GM19023 (cell line): Measurements from ENCODE around the gene DYNLT2.

ENCODE experiments used
- ATAC-seq: cut with Tn5 transposase; IDR thresholded peaks from one replicate; pipeline ENCODE4 v1.9.1; 2021; ENCODE audit warnings: mild to moderate bottlenecking, moderate library complexity; ENCODE audit not compliant: unreplicated experiment

Gene DYNLT2

DNA sequence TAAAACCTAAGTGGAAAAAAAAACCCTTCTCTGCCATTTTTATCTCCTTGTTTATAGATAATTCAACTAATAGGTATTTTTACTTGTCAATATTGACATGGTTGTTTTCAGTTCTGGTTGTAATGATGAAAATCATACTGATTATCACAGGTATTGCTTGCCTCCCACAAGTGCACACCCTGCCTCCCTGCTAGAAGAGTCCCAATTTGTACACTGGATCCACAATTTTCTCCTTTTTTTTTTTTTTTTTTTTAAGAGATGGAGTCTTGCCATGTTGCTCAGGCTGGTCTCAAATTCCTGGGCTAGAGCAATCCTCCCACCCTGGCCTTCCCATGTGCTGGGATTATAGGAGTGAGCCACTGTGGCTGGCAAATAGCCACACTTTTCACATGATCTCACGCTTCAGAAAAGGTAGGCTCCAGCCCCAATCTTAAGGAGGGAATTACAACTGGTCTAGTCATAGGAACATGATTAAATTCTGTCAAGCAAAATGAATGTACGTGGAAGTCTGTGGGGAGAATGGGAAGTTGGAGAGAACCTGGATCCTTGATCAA is 12.3 kb downstream of the DYNLT2 start:
- no peak for ATAC-seq

DNA sequence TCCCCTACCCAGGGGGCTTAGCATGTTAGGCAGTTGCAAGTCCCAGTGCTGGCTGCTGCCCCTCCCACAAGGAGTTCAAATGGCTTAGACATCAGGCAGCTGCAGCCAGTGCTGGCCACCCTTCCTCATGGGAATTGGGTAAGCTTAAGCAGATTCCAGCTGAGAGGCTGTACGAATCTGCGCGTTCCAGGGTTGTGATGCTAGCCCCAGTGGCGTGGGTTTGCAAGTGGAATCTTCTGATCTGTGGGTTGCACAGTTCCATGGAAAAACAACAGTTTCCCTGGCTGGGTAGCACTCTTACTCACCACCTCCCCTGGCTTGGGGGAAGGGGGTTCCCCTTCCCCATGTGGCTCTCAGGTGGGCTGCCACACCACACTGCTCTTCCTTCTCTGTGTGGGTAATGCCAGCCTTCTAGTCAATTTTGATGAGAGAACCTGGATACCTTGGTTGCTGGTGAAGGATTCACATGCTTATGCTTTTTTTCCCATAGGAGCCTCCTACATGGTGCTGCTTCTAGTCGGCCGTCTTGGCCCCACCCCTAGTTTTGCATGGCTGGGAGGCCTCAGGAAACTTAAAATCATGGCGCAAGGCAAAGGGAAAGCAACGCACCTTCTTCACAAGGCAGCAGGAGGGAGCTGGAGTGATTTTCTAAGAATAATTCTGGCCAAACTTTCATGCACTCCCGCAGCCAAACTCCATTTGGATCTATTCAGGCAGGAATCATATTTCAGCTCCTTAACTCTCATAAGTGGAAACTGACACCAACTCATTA is 13.0 kb downstream of the DYNLT2 start:
- ATAC-seq = no peak

DNA sequence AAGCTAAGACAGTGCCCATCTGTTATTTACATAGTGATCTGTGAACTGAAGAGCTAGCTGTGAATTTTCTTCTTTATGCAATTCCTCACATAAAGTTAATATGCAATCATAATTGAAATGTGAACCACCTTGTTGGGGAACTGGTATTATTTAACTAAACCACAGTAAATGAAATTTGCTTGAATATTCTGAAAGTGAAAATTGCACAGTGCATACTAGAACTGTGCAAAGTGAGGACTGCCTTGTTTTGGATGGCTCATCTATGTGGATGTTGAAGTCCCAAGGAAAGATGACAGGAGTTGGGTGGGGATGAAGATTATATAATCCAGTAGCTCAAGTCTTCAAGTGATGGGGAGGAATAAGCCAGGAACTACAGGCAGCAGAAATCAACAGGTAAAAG is 21.4 kb downstream of the DYNLT2 start:
- ATAC-seq = no peak

DNA sequence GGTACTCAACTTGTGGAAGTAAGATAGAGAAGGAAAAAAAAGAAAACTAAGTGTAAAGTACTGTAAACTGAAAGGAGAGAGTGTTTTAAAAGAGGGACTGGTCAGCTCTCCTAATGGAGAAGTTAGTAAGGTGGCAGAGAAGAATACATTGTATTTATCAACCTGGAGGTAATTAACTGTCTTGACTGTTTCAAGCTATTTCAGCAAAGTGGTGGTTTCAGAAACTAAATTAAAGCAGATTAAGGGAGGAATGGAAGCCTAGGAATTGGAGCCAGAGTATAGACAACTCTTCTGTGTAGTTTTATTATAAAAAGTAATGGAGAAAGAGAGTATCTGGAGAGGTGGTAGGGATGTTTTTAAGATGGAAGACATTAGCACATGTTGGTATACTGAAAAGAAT is 24.4 kb downstream of the DYNLT2 start:
- no peak for ATAC-seq

DNA sequence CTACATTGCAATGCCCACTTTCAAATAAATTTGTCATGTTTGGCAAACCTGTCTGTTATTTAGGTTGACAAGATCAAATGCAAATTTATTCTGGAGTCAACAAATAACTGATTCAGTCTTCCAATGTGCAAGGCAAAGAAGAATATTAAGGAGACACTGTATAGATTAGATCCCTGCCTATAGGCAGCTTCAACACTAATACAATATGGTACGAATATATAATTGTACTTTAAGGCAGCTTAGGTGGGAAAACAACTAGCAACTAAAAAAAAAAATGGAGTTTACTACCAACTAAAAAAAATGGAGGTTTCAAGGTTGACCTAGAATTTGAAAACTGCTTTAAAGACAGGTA is 25.3 kb downstream of the DYNLT2 start:
- no peak for ATAC-seq

DNA sequence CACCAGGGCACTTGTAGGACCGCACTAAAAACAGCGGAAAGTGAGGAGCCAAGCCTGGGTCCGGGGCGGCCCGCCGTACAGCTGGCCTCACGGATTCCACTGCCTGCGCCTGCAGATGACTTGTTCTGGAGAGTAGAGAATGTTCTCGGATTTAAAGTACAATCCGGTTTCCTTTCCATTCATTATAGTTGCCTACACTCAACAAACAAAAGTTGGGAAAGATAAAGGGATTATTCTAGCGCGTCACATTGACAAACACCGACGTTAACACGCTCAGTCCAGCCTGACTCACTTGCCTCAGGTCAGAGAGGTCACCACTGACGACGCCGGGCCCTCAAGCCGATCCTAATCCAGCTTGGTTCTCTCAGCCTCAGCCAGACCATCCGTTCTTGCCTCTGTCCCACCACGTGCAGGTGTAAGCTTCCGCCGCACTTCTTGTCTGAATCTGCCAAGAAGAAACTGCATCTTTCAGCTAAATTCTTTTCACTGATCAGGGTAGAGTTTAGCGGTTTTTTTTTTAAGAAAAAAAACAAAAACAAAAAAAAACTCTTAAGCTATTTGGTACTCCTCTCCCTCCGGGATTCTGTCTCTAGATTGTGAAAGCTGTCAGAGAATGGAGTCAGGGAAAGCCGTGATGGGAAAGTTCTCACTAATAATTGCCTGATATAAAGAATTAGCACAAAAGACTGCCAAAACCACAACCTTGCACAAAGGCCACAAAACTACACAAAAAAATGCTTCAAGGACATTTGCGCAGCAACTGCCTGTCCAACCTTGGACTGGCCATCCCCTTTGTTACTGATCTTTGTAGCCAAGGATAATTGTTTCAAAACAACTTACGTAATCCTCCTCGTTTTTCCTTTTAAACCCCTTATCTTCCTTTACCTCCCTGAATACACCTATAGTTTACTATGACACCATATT is 26.0 kb downstream of the DYNLT2 start:
- ATAC-seq = peak; percentile 16

DNA sequence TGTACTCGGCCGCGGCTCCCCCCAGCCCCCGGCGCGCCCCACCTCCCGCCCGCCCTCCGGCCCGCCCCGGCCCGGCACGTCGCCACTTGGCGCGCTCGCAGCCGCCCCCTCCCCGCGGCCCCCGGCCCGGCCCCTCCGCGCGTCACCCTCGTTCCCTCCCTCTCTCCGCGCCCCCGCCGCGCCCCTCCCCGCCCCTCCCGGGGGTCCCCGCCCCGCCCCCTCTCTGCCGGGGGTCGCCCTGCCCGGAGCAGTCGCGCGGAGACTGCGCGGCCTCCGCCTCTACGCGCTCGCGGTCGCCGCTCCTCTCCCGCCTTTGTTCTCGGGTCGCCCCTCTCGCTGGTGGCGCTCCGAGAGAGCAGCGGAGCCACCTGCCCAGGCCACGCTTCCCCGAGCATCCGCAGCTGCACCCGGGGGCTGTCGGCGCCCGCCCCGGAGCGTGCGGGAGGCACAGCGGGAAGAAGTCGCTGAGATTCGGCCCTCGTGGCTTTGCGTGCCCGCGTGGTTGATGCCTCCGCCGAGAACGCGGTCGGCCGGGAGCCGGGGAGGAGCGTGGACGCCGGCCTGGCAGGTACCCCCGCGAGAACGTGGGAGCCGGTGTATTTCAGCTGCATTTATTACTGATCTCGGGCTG is 26.8 kb downstream of the DYNLT2 start, which contains the start of gene PHF10:
TSS of gene PHF10 (minus strand) at position 7 of the 631 bp plus-strand sequence. CDS start 569 bp downstream, outside the sequence.
- peak; percentile 62 for ATAC-seq

DNA sequence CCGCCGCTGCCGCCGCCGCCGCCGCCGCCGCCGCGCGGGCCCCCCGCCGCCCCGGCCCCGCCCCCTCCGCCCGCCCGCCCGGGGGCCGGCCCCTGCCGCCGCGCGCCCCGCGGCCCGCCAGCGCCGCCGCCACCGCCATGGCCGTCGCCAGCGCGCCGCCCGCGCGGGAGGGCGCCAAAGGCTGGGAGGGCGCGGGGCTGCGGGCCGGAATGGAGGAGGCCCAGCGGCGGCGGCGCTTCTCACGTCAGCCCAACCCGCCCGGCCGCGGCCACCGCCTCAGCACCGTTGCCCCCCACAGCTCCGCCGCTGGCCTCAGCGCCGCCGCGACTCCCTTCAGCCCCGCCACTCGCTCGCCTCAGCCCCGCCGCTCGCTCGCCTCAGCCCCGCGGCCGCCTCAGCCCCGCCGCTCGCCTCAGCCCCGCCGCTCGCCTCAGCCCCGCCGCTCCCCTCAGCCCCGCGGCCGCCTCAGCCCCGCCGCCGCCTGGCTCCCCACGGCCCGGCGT is 27.3 kb downstream of the DYNLT2 start:
- ATAC-seq = peak; percentile 48

DNA sequence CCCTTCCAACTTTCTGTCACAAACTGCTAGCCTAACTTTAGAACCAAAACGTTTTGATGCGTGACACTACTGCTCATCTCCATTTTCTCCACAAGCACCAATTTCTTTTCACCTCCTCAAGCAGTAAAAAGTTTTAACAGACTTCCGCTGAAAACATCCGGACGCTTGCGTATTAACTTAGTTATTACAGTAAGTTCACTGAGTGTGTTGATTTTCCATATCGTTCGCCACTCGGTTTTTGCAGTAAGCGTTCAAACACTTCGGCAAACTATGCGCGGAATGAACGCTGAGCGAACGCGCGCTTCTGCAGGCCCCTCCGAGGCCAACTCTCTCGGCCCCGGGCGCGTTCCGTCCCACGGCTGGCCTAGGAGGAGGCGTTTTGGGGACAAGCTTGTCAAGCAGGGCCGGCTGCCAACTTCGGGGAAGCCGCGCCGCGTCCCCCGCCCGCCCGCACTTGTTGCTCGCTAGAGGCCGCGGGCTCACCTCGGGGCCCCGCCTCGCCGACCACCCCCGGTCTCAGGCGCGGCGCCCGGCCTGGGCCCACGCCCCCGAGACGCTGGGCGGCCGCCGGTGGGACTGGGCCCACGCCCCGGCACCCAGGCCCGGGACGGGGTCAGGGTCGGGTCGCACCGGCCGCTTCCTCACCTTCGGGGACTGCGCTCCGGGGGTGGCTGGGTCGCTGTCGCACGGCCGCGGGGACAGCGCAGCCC is 28.0 kb downstream of the DYNLT2 start:
- ATAC-seq = peak; percentile 25

DNA sequence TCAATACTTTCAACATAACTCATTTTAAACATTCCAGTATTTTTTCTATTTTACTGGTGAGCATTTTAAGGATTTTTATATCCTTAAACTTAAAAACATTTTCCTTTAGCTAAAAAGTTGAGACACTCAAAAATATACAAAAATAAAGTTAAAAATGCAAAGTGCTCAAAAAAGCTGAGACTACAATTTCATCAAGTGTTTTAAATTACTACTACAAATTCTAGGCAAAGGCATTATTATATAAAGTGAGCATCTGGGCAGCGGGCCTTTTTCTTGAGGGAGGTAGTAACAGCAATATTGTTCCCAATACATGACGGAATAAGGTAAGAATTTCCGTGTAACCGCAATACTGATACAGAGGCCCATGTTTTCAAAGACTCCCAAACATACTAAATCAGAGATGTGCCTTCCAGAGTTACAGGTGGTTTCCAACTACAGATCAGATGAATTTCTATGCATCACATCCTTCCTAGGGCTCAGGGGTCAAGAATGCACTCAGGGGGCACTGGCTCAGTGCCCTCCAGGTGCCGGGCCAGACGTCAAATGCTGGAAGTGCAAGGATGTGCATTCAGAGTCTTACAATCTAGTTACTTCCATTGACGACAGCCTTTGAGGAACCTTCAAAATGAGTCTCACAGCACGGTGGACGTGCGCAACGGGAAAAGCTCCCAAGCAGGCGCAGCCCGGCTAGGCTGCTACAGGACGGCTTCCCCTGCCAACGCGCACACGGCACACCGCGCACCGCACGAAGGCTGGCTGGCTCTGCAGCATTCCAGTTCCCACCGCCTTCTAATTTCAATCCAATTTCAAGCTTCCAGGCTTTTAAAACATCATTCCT is 28.8 kb downstream of the DYNLT2 start:
- ATAC-seq = peak; percentile 15

DNA sequence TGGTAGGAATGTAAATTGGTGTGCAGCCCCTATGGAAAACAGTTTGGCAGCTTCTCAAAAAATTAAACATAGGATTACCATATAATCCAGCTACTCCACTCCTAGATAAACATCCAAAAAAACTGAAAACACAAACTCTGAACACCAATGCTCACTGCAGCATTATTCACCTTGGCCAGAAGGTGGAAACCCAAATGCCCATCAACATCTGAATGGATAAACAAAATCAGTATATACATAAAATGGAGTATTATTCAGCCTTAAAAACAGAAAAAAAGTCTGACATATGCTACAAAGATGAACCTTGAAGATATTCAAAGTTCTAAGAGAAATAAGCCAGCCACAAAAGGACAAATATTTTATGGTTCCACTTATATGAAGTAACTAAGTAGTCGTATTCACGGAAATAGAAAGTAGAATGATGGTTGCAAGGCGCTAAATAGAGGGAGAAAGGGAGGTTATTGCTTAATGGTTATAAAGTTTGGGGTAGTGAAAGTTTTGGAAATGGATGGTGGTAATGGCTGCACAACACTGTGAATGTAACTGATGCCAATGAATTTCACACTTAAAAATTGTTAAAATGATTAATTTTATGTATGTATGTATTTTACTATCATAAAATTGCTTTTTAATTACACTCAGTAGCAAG is 31.0 kb downstream of the DYNLT2 start:
- no peak for ATAC-seq

DNA sequence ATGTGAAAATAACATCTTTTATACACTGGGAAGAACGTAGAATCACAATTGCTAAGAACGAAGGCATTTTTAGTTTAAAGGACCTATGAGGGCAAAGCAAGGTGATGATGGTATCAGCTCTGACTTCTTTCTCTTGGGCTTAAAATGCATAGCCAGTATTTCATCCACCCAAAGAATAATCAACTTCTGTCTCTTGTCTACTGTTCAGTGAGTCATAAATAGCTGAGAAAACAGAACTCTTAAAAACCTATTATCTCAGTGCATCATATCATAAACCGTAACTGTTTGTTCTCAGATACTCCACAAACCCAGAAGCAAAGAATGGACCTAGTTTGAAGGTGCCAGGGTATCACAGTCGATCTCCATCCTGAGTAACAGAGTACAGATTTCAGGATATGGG is 32.3 kb downstream of the DYNLT2 start:
- ATAC-seq = no peak

DNA sequence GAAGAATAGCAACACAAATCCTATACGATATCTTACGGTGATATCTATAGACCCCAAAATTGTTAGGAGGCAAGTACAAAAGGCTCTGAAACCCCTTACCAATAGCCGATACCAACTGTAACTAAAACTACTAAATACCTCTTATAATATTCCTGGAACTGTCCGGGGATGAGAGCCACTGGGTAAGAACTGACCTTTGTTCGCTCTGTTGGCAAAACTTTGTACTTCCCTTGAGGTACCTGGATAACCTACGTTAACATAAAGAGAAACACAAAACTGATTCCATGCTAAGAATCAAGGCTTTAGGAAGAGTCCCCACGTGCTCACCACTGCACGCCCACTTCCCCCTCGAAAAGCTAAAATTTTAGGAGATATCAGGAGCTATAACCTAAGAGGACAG is 36.8 kb downstream of the DYNLT2 start:
- no peak for ATAC-seq

DNA sequence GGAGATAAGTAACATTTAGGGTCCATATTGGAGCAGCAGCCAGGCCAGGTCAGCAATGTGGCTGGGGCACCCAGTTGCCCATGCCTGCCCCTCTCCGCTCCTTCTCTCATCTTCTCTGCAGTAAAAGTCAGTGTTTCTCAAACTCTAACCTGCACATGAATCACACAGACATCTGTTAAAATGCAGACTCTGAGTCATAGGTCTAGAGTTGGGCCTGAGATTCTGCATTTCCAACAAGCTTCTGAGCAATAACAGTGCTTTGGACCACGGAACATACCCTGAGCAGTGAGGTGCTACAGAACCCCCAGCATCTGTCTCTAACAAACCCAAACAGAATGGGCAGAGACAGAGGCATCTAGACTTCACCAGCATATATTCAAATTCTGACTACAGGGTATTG is 37.2 kb downstream of the DYNLT2 start:
- no peak for ATAC-seq

DNA sequence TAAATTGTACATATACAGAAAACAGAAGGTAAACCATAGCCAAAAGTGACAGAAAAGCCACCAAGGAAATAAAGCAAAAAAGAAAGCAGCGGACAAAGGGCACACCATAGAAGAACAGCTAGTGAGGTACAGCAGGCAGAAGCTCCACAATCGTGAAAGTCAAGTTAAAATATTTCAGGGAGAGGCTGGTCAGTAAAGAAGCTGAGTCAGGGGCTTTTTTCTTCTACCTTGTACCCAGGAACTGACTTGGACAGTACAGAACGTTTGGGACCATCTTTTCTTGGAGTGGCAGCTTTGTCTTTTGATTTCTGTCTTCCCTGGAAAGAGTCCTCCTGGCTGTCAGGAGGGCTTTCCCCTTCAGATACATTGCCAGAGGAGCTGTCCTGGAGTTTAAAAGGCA is 41.4 kb downstream of the DYNLT2 start:
- ATAC-seq = no peak

DNA sequence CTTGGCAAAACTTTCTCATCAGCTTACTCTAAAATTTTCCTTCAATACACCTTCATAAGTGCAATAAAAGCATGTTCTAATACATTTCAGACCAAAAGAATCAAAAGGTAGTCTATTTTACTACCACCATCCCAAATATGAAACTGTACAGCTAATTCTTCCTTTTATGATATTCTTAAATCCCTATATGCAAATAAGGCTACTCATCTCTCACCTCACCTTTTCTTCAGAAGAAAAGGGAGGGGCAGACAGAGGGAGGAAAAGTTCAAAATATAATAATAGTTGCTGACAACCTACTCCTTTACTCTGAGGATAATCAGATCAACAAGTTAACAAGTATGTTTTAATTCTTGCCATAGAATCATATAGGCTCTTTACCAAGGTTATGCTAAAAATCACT is 42.1 kb downstream of the DYNLT2 start:
- ATAC-seq = no peak

DNA sequence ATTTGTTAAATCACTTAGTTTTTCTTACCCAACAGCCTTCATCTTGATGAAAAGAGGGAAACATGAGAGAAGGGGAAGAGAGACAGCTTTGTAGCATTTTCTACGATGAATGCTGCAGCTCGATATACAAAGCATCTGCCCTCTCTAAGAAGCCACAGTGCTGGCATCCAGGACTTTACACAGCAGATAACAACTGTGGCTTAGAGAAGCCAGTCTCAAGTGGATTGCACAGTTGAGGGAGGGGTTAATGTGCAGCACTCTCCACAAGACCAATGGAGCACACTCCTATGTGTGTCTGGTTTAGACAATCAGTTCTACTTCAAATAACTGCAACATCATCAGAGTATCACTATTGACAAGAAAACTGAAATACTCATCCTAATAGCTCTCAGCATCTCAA is 43.6 kb downstream of the DYNLT2 start:
- no peak for ATAC-seq

DNA sequence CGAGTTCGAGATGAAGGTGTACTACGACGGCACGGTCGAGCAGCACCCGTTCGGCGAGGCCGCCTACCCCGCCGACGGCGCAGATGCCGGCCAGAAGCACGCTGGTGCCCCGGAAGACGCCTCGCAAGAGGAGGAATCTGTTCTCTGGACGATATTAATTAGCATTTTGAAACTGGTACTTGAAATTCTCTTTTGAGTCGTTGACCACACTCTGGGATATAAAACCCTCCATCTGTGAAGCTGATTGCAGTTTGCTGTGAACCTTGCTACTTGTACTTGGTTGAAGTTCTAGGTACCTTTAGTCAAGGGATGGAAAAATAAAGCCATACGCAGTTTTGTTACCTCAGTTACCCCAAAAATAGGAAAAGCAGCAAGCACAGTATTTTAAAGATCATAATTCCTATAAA is 48.5 kb downstream of the DYNLT2 start:
- peak; percentile 3 for ATAC-seq
